ENCODE data around the gene IL20RB.

Gene IL20RB

DNA sequence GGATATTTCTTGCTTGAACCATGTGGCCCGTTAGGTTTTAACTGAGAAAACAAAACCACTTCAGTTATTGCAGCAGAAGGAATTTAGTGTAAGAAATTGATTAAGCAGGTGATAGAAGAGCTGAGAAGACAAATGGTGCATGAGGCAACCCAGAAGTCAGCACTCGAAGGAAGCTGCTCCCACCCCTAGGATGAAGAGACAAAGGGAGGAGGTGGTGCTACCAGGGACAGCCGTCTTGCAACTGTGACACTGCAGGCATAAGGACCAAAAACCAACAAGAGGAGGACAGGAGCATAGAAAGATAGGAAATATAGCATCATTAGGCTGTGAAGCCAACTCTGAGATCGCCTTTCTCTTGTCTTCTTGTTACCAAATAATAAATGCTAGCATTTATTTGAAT is 89.0 kb downstream of the IL20RB start:
- no peak for DNase-seq

DNA sequence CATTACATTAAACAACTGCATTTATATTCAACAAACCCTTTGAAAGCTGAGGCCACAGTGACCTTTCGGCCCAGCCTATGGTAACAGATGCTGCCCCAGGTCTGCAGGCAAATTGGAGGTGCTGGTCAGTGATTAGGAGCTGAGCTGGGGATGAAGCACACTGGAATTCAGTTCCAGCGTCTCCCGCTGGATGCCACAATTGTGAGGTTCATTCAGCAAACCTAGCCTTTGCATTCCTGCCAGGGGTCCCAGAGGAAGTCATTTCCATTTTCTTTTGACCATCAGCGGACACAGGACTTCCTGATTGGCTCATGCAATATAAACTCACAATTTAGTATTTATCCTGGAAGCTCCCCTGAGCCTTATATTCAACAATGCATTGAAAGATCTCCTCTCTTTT is 89.5 kb downstream of the IL20RB start:
- DNase-seq: no peak

DNA sequence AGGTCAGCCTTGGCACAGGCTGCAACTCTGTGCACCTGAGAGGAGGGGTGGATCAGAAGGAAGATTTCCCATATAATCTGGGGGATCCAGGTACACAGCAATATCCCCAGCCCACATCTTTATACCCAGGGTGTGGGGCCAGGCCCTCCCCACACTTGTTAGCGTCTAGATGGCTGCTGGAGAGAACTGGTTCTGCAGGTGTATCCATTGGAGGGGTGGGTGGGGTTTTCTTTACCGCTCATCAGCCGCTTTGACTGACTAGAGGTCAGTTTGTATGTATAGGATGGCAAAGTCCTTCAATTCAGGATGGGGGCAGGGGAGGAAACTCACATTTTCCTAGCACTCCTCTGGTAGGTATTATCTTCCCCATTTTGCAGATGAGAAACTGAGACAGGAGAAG is 92.5 kb downstream of the IL20RB start:
- DNase-seq: no peak

DNA sequence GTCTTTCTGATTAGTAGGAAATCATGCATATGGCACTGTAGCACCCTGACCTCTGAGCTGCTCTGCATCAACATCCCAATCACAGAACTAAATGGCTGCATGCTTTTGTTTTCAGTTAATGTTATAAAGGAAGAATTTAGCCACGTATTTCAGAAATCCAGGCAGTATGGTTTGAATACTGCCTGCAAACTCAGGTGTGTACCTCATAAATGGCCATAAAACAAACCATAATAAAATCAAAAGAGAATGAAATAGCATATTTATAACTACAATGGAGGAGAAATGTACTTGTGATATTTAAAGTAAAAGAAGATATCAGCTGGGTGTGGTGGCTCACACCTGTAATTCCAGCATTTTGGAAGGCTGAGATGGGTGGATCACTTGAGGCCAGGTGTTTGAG is 94.5 kb downstream of the IL20RB start:
- no peak for DNase-seq

Measured in CD4-positive, alpha-beta T cell treated with Interleukin-4 for 1 hour (primary cell).